GM12872 (cell line): ENCODE data around the gene BRF1.

Experiments used
- TF ChIP-seq, protein P1 (sequence below): IDR thresholded peaks from 3 replicates; pipeline ENCODE4 v1.5.1; 2011; ENCODE audit warnings: low read depth, mild to moderate bottlenecking, low read length, moderate library complexity; ENCODE audit not compliant: insufficient read depth

Gene BRF1

DNA sequence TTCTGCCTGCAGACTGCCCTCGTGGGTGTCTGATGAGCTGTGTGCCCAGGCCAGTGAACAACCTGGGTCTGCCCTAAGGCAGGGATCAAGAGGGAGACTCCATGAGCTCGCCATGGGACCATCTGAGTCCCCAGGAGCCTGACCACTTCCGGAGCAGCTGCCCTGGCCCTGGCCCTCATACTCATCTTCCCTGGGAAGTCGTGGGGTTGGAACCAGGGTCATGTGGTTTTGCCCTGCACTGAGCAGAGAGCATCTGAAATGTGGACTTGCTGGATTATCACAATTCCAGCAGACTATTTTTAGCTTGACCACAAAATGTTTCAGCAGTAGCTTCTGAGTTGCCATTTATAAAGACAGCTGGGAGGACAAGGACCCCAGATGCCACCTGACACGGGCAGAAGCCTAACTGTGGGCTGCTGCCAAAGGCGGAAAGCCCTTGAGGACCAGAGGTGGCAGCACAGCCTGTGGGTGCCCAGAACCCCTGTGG is 45.7 kb downstream of the BRF1 start:
- TF ChIP-seq, protein P1, sequence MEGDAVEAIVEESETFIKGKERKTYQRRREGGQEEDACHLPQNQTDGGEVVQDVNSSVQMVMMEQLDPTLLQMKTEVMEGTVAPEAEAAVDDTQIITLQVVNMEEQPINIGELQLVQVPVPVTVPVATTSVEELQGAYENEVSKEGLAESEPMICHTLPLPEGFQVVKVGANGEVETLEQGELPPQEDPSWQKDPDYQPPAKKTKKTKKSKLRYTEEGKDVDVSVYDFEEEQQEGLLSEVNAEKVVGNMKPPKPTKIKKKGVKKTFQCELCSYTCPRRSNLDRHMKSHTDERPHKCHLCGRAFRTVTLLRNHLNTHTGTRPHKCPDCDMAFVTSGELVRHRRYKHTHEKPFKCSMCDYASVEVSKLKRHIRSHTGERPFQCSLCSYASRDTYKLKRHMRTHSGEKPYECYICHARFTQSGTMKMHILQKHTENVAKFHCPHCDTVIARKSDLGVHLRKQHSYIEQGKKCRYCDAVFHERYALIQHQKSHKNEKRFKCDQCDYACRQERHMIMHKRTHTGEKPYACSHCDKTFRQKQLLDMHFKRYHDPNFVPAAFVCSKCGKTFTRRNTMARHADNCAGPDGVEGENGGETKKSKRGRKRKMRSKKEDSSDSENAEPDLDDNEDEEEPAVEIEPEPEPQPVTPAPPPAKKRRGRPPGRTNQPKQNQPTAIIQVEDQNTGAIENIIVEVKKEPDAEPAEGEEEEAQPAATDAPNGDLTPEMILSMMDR: no peak

DNA sequence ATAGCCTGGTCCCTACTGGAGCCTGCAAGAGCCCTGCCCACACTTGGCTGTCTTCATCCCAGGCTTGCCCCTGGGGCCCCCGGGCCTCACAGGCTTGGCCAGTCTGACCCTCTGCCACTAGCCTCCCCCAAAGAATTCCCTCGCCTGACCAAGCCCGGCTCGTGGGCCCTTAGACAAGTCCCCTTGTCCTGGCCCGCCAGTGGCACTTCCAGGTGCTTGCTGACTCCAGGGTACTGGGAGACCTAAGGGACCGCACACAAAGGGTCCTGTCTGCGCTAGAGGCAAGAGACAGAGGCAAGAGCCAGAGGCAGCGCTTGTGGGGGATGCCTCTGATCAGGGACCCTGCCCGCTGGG is 47.5 kb downstream of the BRF1 start:
- TF ChIP-seq, protein P1: no peak

DNA sequence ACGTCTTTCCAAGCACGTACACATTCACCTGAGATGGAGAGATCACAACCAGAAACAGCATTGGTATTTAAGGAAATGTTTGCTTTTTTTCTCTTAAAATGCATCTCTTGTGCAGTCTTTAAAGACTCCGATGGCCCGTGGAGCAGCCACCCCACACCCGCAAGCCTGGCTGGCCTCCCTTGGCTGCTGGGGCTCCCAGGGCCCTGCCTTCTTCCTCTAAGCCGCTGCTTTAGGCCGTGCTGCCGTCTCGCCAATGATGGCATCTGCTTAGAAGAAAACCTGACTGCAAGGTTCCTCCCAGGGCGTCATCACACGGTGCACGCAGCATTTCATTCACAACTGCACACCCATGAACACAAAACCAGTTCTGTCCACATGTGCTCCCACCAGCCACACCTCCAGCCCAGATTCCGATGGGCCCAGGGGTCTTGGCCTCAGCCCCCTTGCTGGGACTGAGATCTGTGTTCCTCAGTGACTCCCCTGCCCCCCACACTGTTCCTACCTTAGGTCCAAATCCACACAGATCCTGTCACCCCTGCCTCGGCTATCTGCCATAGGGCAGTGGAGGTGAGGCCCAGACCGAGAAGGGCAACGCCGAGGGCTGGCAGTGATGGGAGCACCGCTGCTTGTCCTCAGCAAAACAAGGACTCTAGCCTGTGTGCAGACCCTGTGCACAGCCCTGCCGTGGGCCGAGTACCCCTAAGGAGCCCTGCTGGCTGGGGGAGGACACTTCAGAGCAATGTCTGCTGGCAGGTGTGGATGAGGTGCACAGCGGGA is 48.1 kb downstream of the BRF1 start:
- TF ChIP-seq, protein P1: no peak

DNA sequence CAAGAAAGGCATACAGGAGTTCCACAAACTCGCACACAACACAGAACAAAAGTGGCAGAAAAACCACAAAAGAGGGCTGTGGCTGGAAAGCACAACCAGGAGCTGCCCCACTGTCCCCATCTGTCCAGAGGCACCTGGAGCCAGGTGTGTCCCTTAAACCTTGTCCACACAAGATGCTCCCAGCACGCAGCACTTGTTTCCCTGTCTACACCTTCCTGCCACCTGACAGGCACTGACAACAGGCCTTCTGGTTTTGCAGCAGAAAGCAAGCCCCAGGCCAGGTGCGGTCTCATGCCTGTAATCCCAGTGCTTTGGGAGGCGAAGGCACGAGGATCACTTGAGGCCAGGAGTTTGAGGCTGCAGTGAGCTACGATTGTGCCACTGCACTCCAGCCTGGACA is 48.9 kb downstream of the BRF1 start:
- TF ChIP-seq, protein P1: no peak

DNA sequence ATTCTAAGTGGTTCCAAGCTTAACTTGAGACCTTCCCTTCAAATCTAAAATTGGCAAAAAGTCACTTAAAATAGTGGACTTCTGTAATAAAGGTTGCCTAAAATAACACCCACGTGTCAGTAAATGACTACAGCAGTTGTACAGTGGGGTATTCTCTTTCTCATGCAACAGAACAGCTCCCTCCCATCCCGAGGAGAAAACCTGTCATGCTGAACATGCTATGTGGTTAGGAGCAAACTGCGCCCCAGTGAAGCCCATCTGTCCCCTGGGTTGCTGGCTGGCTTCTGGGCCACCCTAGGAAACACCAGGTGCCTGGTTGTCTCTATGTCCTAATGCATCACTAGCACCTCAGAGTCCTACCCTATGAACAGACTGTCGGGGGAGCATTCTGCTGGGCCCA is 49.8 kb downstream of the BRF1 start:
- TF ChIP-seq, protein P1: no peak

DNA sequence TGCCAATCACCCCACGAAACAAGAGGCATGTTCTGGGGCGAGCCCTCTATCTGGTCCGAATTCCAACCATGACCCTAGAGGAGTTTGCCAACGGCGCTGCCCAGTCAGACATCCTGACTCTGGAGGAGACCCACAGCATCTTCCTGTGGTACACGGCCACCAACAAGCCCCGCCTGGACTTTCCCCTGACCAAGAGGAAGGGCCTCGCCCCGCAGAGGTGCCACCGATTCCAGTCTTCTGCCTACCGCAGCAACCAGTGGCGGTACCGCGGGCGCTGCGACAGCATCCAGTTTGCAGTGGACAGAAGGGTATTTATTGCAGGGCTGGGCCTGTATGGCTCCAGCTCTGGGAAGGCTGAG is 50.8 kb downstream of the BRF1 start:
- TF ChIP-seq, protein P1: no peak

DNA sequence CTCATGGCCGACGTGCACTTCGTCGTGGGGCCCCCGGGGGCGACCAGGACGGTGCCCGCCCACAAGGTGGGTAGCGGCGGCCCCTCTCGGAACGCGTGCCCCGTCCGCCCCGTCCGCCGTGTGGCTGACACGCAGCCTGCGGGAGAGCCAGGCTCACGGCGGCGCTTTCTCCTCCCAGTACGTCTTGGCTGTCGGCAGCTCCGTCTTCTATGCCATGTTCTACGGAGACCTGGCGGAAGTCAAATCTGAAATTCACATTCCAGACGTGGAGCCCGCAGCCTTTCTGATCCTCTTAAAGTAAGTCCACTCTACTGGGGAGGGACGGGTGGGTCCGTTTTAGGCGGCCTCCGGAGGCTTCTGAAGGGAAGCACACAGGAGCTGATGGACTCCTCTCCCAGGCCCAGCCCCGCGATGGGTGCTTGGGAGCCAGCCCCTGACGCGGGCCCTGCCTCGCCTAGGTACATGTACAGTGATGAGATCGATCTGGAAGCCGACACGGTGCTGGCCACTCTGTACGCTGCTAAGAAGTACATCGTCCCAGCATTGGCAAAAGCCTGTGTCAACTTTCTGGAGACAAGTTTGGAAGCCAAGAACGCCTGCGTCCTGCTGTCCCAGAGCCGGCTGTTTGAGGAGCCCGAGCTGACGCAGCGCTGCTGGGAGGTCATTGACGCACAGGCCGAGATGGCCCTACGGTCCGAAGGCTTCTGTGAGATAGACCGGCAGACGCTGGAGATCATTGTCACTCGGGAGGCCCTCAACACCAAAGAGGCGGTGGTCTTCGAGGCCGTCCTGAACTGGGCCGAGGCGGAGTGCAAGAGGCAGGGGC is 51.4 kb downstream of the BRF1 start:
- TF ChIP-seq, protein P1: no peak
